ENCODE results near the gene HSD17B11.
"Not testable (repeated sequence)": the region's sequence is repeated elsewhere in the genome, so short reads cannot be mapped to it uniquely, and the experiment has no call there.

HSD17B11 gene

GRCh38 chr4:87305562-87305961 lies 85.4 kb downstream of the HSD17B11 start:
- DNase-seq (ENCODE audit: low read depth) = no peak

GRCh38 chr4:87304745-87305432 lies 86.1 kb downstream of the HSD17B11 start:
- DNase-seq (ENCODE audit: low read depth) = no peak

GRCh38 chr4:87299898-87300297 lies 91.1 kb downstream of the HSD17B11 start:
- no peak for DNase-seq (ENCODE audit: low read depth)

- no peak for DNase-seq (ENCODE audit: low read depth)
These were observed 92.6 kb downstream of the HSD17B11 start for GRCh38 chr4:87298362-87298761.

GRCh38 chr4:87294911-87295310 lies 96.1 kb downstream of the HSD17B11 start:
- DNase-seq (ENCODE audit: low read depth) = not testable (repeated sequence)

- not testable (repeated sequence) for DNase-seq (ENCODE audit: low read depth)
These were observed 97.1 kb downstream of the HSD17B11 start for GRCh38 chr4:87293889-87294288.

- no peak for DNase-seq (ENCODE audit: low read depth)
These were observed 104.0 kb downstream of the HSD17B11 start for GRCh38 chr4:87286970-87287369.

Data from T-helper 22 cell (primary cell).